ENCODE measurements around the gene USP12. TPM values are rescaled to one million over a fixed set of nuclear protein-coding genes. Genes with fewer than 3 reads are reported as not detected.

Gene USP12
- total RNA-seq, 2 donors from 2014 or later = 11.3 to 21.5 TPM

- TF ChIP-seq CTCF (IDR thresholded peaks at IDR 0.05) (no peak), POLR2A (IDR thresholded peaks at IDR 0.05) (no peak), POLR2AphosphoS5 (IDR thresholded peaks at IDR 0.05) (no peak)
- Histone ChIP-seq H3K4me1 (replicated peaks) (no peaks in the 10 kb centered on the region), H3K9me3 (no peaks in the 10 kb centered on the region), H3K4me3 (no peak overlapping the region), H3K27ac (no peak overlapping the region), H3K36me3 (no peaks in the 10 kb centered on the region), H3K27me3 (replicated peaks; ENCODE audit: insufficient read depth) (no peaks in the 10 kb centered on the region)
- intact Hi-C loops (cut with DNase I) = no loop called here
- no peak for DNase-seq (ENCODE audit: low spot score)
- WGBS = 88% methylated on average over 3 of the region's 3 CpGs
These were observed 69.8 kb downstream of the USP12 start for GRCh38 chr13:27101847-27102246.

GRCh38 chr13:27101289-27101688 is 70.3 kb downstream of the USP12 start:
- no peak for TF ChIP-seq POLR2A (IDR thresholded peaks at IDR 0.05)
- no peak for TF ChIP-seq POLR2AphosphoS5 (IDR thresholded peaks at IDR 0.05)
- no peak for TF ChIP-seq CTCF (IDR thresholded peaks at IDR 0.05)
- no peak overlapping the region for H3K4me3 ChIP-seq
- intact Hi-C loops (cut with DNase I) = no loop called here
- H3K27me3 ChIP-seq (replicated peaks; ENCODE audit: insufficient read depth) = no peaks in the 10 kb centered on the region
- H3K4me1 ChIP-seq (replicated peaks) = no peaks in the 10 kb centered on the region
- H3K9me3 ChIP-seq = no peaks in the 10 kb centered on the region
- DNase-seq (ENCODE audit: low spot score) = no peak
- H3K36me3 ChIP-seq = no peaks in the 10 kb centered on the region
- H3K27ac ChIP-seq = no peak overlapping the region
- 95% methylated on average over 1 of the region's 1 CpG for WGBS

- no peak overlapping the region for H3K4me3 ChIP-seq
- H3K9me3 ChIP-seq = no peaks in the 10 kb centered on the region
- H3K4me1 ChIP-seq (replicated peaks) = no peaks in the 10 kb centered on the region
- no peak for DNase-seq (ENCODE audit: low spot score)
- H3K36me3 ChIP-seq = no peaks in the 10 kb centered on the region
- intact Hi-C loops (cut with DNase I) = no loop called here
- no peaks in the 10 kb centered on the region for H3K27me3 ChIP-seq (replicated peaks; ENCODE audit: insufficient read depth)
- H3K27ac ChIP-seq = no peak overlapping the region
- TF ChIP-seq POLR2AphosphoS5 (IDR thresholded peaks at IDR 0.05) = no peak
These were observed 73.9 kb downstream of the USP12 start for GRCh38 chr13:27097691-27098090.

DNA sequence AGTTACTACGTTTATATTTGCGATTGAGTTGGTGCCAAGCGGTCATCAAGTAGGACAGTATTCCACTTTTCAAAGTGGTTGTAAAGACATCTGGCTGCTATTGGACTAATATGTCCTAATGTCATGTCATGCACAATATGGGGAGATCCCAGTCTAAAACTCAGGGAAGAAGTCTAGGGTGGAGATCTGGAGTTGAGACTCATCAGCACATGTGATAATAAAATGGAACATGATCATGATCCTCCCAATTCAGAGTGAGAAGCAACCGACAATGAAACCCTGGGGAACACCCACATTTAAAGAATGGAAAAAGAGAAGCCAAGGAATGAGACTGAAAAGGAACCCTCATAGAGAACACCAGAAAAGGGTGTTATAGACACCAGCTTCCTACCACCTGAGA is 80.2 kb downstream of the USP12 start:
- Histone ChIP-seq H3K4me1 (replicated peaks) (no peaks in the 10 kb centered on the region), H3K36me3 (no peaks in the 10 kb centered on the region), H3K27me3 (replicated peaks; ENCODE audit: insufficient read depth) (no peaks in the 10 kb centered on the region), H3K27ac (no peak overlapping the region), H3K4me3 (no peak overlapping the region), H3K9me3 (no peaks in the 10 kb centered on the region)
- 88% methylated on average over 4 of the region's 4 CpGs for WGBS
- intact Hi-C loops (cut with DNase I) = no loop called here
- DNase-seq (ENCODE audit: low spot score) = no peak
- no peak for TF ChIP-seq CTCF (IDR thresholded peaks at IDR 0.05)
- TF ChIP-seq POLR2A (IDR thresholded peaks at IDR 0.05) = no peak
- no peak for TF ChIP-seq POLR2AphosphoS5 (IDR thresholded peaks at IDR 0.05)

DNA sequence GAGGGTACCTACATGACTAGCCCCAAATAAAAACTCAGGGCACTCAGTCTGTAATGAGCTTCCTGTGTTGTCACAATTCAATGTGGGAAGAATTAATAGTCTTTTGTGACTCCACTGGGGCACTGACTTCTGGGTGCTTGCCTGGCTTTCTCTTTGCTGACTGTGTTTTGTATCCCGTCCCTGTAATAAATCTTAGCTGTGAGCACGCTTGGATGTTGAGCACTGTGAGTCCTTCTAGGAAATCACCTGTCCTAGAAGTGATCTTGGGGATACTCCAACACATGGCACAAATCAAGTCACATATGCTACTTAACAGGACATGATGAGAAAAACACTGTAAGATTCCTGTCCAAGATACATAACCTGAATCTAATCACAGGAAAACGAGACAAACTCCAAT is 83.0 kb downstream of the USP12 start:
- WGBS = 17% methylated on average over 3 of the region's 3 CpGs
- no peaks in the 10 kb centered on the region for H3K9me3 ChIP-seq
- intact Hi-C loops (cut with DNase I) = no loop called here
- H3K4me1 ChIP-seq (replicated peaks) = no peaks in the 10 kb centered on the region
- no peak overlapping the region for H3K4me3 ChIP-seq
- no peak for TF ChIP-seq POLR2AphosphoS5 (IDR thresholded peaks at IDR 0.05)
- TF ChIP-seq CTCF (IDR thresholded peaks at IDR 0.05) = no peak
- TF ChIP-seq POLR2A (IDR thresholded peaks at IDR 0.05) = no peak
- DNase-seq (ENCODE audit: low spot score) = no peak
- no peaks in the 10 kb centered on the region for H3K27me3 ChIP-seq (replicated peaks; ENCODE audit: insufficient read depth)
- no peak overlapping the region for H3K27ac ChIP-seq
- no peaks in the 10 kb centered on the region for H3K36me3 ChIP-seq

All from prostate gland (tissue), 2 donors.